Measurements from ENCODE around the gene NEURL1B. TPM values are rescaled to one million over a fixed set of nuclear protein-coding genes. Genes with fewer than 3 reads are reported as not detected.
A peak's percentile ranks its signal among the peaks of the same experiment; 100 is the strongest.

The NEURL1B gene
- total RNA-seq, 2 donors from 2014 or later = 17.9 to 22.4 TPM

- Histone ChIP-seq H3K9me3 (peaks cover 0 to 8% of the 10 kb centered on the region in 2 donors), H3K4me3 (no peak overlapping the region), H3K4me1 (peaks cover 0 to 23% of the 10 kb centered on the region in 2 donors), H3K36me3 (no peaks in the 10 kb centered on the region), H3K27ac (peak overlapping the region; percentile 58 to 66), H3K27me3 (no peaks in the 10 kb centered on the region)
- no peak for DNase-seq (ENCODE audit: low spot score)
- no peak for TF ChIP-seq CTCF (IDR thresholded peaks at IDR 0.05)
These were observed 34.8 kb upstream of the NEURL1B start for GRCh38 chr5:172606156-172606785.

- DNase-seq (ENCODE audit: low spot score) = peak; percentile 91
- no peaks in the 10 kb centered on the region for H3K27me3 ChIP-seq
- peaks cover 0 to 8% of the 10 kb centered on the region in 2 donors for H3K9me3 ChIP-seq
- H3K36me3 ChIP-seq = no peaks in the 10 kb centered on the region
- H3K27ac ChIP-seq = peak overlapping the region; percentile 58 to 66
- no peak for TF ChIP-seq CTCF (IDR thresholded peaks at IDR 0.05)
- H3K4me3 ChIP-seq = no peak overlapping the region
- H3K4me1 ChIP-seq = peaks cover 0 to 21% of the 10 kb centered on the region in 2 donors
These were observed 33.8 kb upstream of the NEURL1B start for GRCh38 chr5:172607213-172607793.

GRCh38 chr5:172608773-172609172 lies 32.3 kb upstream of the NEURL1B start:
- H3K27ac ChIP-seq = peak overlapping the region; percentile 38 to 51
- H3K4me3 ChIP-seq = no peak overlapping the region

GRCh38 chr5:172610643-172611042 lies 30.4 kb upstream of the NEURL1B start:
- peaks cover 0 to 11% of the 10 kb centered on the region in 2 donors for H3K4me1 ChIP-seq
- H3K36me3 ChIP-seq = no peaks in the 10 kb centered on the region
- peak overlapping the region in 1 of 2 donors; percentile 51 for H3K27ac ChIP-seq
- DNase-seq (ENCODE audit: low spot score) = no peak
- no peak overlapping the region for H3K4me3 ChIP-seq
- no peak for TF ChIP-seq CTCF (IDR thresholded peaks at IDR 0.05)
- H3K9me3 ChIP-seq = peaks cover 0 to 15% of the 10 kb centered on the region in 2 donors
- no peaks in the 10 kb centered on the region for H3K27me3 ChIP-seq

More at GRCh38 chr5:172608773-172609172, 32.3 kb upstream of the NEURL1B start:
- no peak for TF ChIP-seq CTCF (IDR thresholded peaks at IDR 0.05)
- no peak for DNase-seq (ENCODE audit: low spot score)
- Histone ChIP-seq H3K4me1 (peaks cover 0 to 11% of the 10 kb centered on the region in 2 donors), H3K9me3 (peaks cover 0 to 10% of the 10 kb centered on the region in 2 donors), H3K27me3 (no peaks in the 10 kb centered on the region), H3K36me3 (no peaks in the 10 kb centered on the region)

- TF ChIP-seq CTCF (IDR thresholded peaks at IDR 0.05) = no peak
- Histone ChIP-seq H3K27me3 (no peaks in the 10 kb centered on the region), H3K36me3 (no peaks in the 10 kb centered on the region), H3K4me1 (peaks cover 0 to 7% of the 10 kb centered on the region in 2 donors), H3K4me3 (no peak overlapping the region), H3K9me3 (peaks cover 0 to 10% of the 10 kb centered on the region in 2 donors), H3K27ac (peak overlapping the region in 1 of 2 donors; percentile 9)
- no peak for DNase-seq (ENCODE audit: low spot score)
These were observed 29.1 kb upstream of the NEURL1B start for GRCh38 chr5:172611913-172612312.

Data from right atrium auricular region (tissue), 2 donors.